ENCODE measurements around the gene SNAI3. TPM values are rescaled to one million over a fixed set of nuclear protein-coding genes. Genes with fewer than 3 reads are reported as not detected.

SNAI3 gene
- total RNA-seq, 1 donor from 2014 or later = 1.2 TPM

DNA sequence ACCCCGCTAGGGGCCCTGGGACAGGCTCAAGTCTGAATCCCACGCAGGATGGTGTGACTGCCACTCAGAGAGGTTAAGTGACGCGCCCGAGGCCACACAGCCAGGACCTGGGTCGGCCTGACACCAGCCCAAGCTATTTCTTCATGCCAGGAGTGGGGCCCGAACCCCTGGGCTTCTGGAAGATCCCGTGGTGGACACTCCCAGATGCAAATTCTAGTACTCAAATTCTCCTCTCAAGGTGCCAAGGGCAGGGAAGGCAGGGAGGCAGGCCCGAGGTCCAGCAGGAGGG is 42.7 kb downstream of the SNAI3 start:
- Mint-ChIP-seq H3K27ac (no peak overlapping the region), H3K4me3 (ENCODE audit: low read depth) (no peak overlapping the region), H3K27me3 (peaks cover 8% of the 10 kb centered on the region), H3K36me3 (ENCODE audit: insufficient read depth) (peaks cover 4% of the 10 kb centered on the region), H3K9me3 (ENCODE audit: low read depth) (no peaks in the 10 kb centered on the region), H3K4me1 (ENCODE audit: low read depth) (no peaks in the 10 kb centered on the region)
- DNase-seq (ENCODE audit: low spot score, unreplicated experiment) = no peak
- TF ChIP-seq, protein P1, sequence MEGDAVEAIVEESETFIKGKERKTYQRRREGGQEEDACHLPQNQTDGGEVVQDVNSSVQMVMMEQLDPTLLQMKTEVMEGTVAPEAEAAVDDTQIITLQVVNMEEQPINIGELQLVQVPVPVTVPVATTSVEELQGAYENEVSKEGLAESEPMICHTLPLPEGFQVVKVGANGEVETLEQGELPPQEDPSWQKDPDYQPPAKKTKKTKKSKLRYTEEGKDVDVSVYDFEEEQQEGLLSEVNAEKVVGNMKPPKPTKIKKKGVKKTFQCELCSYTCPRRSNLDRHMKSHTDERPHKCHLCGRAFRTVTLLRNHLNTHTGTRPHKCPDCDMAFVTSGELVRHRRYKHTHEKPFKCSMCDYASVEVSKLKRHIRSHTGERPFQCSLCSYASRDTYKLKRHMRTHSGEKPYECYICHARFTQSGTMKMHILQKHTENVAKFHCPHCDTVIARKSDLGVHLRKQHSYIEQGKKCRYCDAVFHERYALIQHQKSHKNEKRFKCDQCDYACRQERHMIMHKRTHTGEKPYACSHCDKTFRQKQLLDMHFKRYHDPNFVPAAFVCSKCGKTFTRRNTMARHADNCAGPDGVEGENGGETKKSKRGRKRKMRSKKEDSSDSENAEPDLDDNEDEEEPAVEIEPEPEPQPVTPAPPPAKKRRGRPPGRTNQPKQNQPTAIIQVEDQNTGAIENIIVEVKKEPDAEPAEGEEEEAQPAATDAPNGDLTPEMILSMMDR (IDR thresholded peaks at IDR 0.05; ENCODE audit: unreplicated experiment) = no peak

DNA sequence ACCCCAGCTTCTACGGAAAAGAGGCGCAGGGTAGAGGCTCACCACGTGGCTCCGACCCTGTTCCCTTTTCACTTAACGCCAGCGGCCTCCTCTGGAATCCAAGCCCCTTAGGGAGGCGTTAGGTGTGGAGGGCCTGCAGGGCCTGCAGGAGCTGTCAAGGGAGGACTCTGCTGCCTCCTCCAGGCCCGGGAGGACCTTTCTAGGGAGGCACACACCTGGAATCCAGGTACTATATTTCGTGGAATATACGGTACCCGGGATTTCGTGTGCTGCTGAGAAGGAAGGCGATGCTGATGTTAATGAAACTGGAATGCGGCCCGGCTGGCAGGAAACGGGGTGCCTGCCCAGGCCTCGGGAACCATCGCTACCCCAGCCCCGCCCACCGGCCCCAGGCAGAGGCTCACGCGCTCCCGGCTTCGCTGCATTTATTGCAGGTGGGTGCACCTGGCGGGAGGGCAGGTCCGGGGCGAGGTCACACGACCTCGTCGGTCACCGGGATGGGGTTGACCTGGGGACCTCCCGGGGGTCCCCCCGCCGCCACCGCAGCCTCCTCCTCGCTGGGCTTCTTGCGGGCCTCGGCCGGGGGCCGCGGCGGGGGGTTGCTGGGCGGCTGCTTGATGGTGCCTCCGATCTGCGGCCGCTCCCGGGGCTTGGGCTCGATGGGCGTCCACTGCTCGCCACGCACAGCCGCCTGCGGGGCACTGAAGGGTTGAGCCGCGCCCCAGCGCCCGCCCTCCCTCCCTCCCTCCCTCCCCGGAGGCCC is 43.2 kb downstream of the SNAI3 start:
- Mint-ChIP-seq H3K9me3 (ENCODE audit: low read depth) (no peaks in the 10 kb centered on the region), H3K27me3 (peaks cover 13% of the 10 kb centered on the region), H3K36me3 (ENCODE audit: insufficient read depth) (peaks cover 4% of the 10 kb centered on the region), H3K4me3 (ENCODE audit: low read depth) (no peak overlapping the region), H3K4me1 (ENCODE audit: low read depth) (no peaks in the 10 kb centered on the region), H3K27ac (no peak overlapping the region)
- no peak for DNase-seq (ENCODE audit: low spot score, unreplicated experiment)
- TF ChIP-seq, protein P1 (IDR thresholded peaks at IDR 0.05; ENCODE audit: unreplicated experiment) = no peak

DNA sequence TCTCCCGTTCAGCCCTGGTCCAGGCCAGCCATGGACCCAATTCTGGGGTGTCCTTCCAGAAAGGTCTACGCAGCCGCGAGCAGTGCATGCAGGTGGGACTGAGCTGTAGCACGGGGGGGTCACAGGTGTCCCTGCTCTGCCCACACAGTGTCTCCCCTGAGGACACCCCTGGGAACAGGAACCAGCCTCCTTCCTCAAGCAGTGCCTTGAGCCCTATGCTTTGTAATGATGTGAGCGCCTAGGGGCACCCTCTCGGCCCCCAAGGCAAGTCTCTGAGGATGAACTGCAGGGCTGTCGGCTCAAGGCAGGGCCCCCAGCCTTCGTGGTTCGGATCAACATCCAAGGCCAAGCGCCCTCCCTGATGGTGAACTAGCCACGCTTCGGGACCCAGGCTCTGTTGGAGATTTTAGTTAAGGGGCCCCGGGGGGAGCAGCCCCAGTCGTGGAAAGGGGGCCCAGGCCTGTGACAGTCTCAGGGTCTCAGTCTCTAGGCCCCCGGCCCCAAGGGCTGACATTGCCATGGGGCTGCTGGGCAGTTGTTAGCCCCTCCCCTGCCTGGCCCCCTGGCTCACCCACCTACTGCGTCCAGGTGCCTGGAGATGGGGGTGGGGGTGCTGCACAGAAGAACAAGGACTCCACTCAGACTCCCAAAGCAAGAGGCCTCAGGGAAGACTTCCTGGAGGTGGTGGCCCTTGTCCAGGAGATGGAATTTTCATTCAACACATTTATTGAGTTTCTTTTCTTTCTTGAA is 45.6 kb downstream of the SNAI3 start:
- peaks cover 31% of the 10 kb centered on the region for H3K27me3 Mint-ChIP-seq
- TF ChIP-seq, protein P1 (IDR thresholded peaks at IDR 0.05; ENCODE audit: unreplicated experiment) = no peak
- H3K36me3 Mint-ChIP-seq (ENCODE audit: insufficient read depth) = peaks cover 4% of the 10 kb centered on the region
- H3K4me3 Mint-ChIP-seq (ENCODE audit: low read depth) = no peak overlapping the region
- DNase-seq (ENCODE audit: low spot score, unreplicated experiment) = no peak
- no peak overlapping the region for H3K27ac Mint-ChIP-seq
- no peaks in the 10 kb centered on the region for H3K4me1 Mint-ChIP-seq (ENCODE audit: low read depth)
- no peaks in the 10 kb centered on the region for H3K9me3 Mint-ChIP-seq (ENCODE audit: low read depth)

DNA sequence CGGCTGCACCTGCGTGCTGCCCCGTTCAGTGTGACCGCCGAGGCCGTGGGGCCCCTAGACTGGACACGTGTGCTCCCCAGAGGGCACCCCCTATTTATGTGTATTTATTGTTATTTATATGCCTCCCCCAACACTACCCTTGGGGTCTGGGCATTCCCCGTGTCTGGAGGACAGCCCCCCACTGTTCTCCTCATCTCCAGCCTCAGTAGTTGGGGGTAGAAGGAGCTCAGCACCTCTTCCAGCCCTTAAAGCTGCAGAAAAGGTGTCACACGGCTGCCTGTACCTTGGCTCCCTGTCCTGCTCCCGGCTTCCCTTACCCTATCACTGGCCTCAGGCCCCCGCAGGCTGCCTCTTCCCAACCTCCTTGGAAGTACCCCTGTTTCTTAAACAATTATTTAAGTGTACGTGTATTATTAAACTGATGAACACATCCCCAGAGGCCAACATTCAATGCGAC is 46.2 kb downstream of the SNAI3 start:
- no peaks in the 10 kb centered on the region for H3K4me1 Mint-ChIP-seq (ENCODE audit: low read depth)
- TF ChIP-seq, protein P1 (IDR thresholded peaks at IDR 0.05; ENCODE audit: unreplicated experiment) = no peak
- DNase-seq (ENCODE audit: low spot score, unreplicated experiment) = no peak
- no peaks in the 10 kb centered on the region for H3K9me3 Mint-ChIP-seq (ENCODE audit: low read depth)
- peaks cover 35% of the 10 kb centered on the region for H3K27me3 Mint-ChIP-seq
- H3K4me3 Mint-ChIP-seq (ENCODE audit: low read depth) = no peak overlapping the region
- peaks cover 4% of the 10 kb centered on the region for H3K36me3 Mint-ChIP-seq (ENCODE audit: insufficient read depth)
- H3K27ac Mint-ChIP-seq = no peak overlapping the region

DNA sequence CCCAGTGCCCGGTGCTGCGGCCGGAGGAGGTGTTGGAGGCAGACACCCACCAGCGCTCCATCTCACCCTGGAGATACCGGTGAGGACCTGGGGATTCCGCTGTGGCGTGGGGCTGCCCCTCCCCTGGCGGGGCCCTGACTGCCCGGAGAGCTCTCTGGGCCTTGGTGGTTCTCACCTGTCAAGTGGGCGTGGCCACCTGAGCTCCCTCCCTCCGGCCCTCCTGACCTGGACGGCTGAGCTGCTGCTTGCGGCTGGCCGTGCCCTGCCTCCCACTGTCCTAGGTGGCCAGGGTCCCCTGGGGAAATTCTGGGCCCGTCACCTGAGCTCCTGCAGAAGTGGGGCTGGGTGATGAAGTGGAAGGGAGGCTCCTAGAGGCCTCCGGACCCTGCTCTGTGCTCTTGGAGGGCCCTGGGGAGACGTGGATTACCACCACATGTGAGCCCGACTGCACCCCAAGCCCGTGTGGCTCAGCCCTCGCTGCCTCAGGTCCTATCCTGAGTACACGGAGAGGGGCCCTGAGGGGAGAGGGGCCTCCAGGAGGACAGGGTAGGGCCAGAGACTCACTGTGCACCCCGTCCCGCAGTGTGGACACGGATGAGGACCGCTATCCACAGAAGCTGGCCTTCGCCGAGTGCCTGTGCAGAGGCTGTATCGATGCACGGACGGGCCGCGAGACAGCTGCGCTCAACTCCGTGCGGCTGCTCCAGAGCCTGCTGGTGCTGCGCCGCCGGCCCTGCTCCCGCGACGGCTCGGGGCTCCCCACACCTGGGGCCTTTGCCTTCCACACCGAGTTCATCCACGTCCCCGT is 46.9 kb downstream of the SNAI3 start:
- peak; percentile 47 for DNase-seq (ENCODE audit: low spot score, unreplicated experiment)
- Mint-ChIP-seq H3K36me3 (ENCODE audit: insufficient read depth) (peaks cover 4% of the 10 kb centered on the region), H3K27ac (no peak overlapping the region), H3K9me3 (ENCODE audit: low read depth) (no peaks in the 10 kb centered on the region), H3K4me3 (ENCODE audit: low read depth) (no peak overlapping the region), H3K27me3 (peaks cover 37% of the 10 kb centered on the region), H3K4me1 (ENCODE audit: low read depth) (no peaks in the 10 kb centered on the region)
- TF ChIP-seq, protein P1 (IDR thresholded peaks at IDR 0.05; ENCODE audit: unreplicated experiment) = no peak
